PC-3 (cell line): ENCODE data around the gene CDH13. TPM values are rescaled to one million over a fixed set of nuclear protein-coding genes. Genes with fewer than 3 reads are reported as not detected.

Source experiments
- ATAC-seq: fragments of 200-7000 bp; cut with Tn5 transposase; 2 replicates; pipeline ENCODE4 v1.9.1; 2020; ENCODE audit warnings: mild to moderate bottlenecking, moderate library complexity
- BruUV-seq: library from RNA; stranded (reverse); fragments of 400-500 nt; replicated peaks from 2 replicates; lab custom pipeline; 2021; lab: Mats Ljungman, UMichigan
- CTCF ChIA-PET: fragments of 300-600 bp; sonication (Branson Sonifier 250); formaldehyde crosslinking; loops from one replicate; lab custom pipeline; 2022; ENCODE audit warnings: antibody characterized with exemption; lab: Charles Lee
- POLR2A ChIA-PET: fragments of 300-600 bp; sonication (Branson Sonifier 250); formaldehyde crosslinking; loops from one replicate; lab custom pipeline; 2022; ENCODE audit warnings: antibody characterized with exemption; ENCODE audit not compliant: unreplicated experiment; lab: Charles Lee
- DNase-seq: peaks from one replicate; pipeline ENCODE4 v3.0.0-alpha.2; 2015
- H2AFZ ChIP-seq: fragments of 300-600 bp; sonication (generic); 2 replicates; pipeline ENCODE4 v1.6.0; 2016; ENCODE audit warnings: antibody characterized with exemption, low read length
- H3F3A ChIP-seq: fragments of 300-600 bp; sonication (generic); one replicate; pipeline ENCODE4 v1.6.0; 2017; ENCODE audit warnings: antibody characterized with exemption, low read length, control low read depth, mild to moderate bottlenecking; ENCODE audit not compliant: unreplicated experiment
- H3K27ac ChIP-seq: fragments of 300-600 bp; sonication (generic); 2 replicates; pipeline ENCODE4 v1.5.1; 2016; ENCODE audit warnings: mild to moderate bottlenecking, low read length
- H3K27me3 ChIP-seq: fragments of 300-600 bp; sonication (generic); 2 replicates; pipeline ENCODE4 v1.6.1; 2016; ENCODE audit warnings: low read length, mixed read lengths
- H3K36me3 ChIP-seq: fragments of 300-600 bp; sonication (generic); 2 replicates; pipeline ENCODE4 v1.6.1; 2016; ENCODE audit warnings: low read depth, mixed run types, low read length, mixed read lengths
- H3K4me1 ChIP-seq: fragments of 300-600 bp; sonication (generic); 2 replicates; pipeline ENCODE4 v1.5.1; 2016; ENCODE audit warnings: low read length; ENCODE audit not compliant: insufficient read depth
- H3K4me2 ChIP-seq: fragments of 300-600 bp; sonication (generic); 2 replicates; pipeline ENCODE4 v1.6.0; 2016; ENCODE audit warnings: low read length
- H3K4me3 ChIP-seq: fragments of 300-600 bp; sonication (generic); 2 replicates; pipeline ENCODE4 v1.5.1; 2016; ENCODE audit warnings: mild to moderate bottlenecking, low read length, mixed read lengths
- H3K79me2 ChIP-seq: fragments of 300-600 bp; sonication (generic); 2 replicates; pipeline ENCODE4 v1.6.1; 2017; ENCODE audit warnings: low read length, mixed read lengths
- H3K9ac ChIP-seq: fragments of 300-600 bp; sonication (generic); 2 replicates; pipeline ENCODE4 v1.6.0; 2016; ENCODE audit warnings: mild to moderate bottlenecking, low read length
- H3K9me2 ChIP-seq: fragments of 300-600 bp; sonication (generic); replicated peaks from 2 replicates; pipeline ENCODE4 v1.6.1; 2016; ENCODE audit warnings: mixed run types, low read length, mixed read lengths
- H3K9me3 ChIP-seq: fragments of 300-600 bp; sonication (generic); 2 replicates; pipeline ENCODE4 v1.6.1; 2016; ENCODE audit warnings: low read length, mixed read lengths
- H4K20me1 ChIP-seq: fragments of 300-600 bp; sonication (generic); 2 replicates; pipeline ENCODE4 v1.6.1; 2016; ENCODE audit warnings: low read length, mixed read lengths
- CTCF ChIP-seq: fragments of 300-600 bp; sonication (generic); conservative IDR thresholded peaks from 2 replicates; pipeline ENCODE4 v1.5.1; 2017; ENCODE audit warnings: antibody characterized with exemption, low read depth, mild to moderate bottlenecking, low read length
- EZH2 ChIP-seq: fragments of 300-600 bp; sonication (generic); IDR thresholded peaks from one replicate; pipeline ENCODE4 v1.6.1; 2017; ENCODE audit warnings: antibody characterized with exemption, mild to moderate bottlenecking, low read length; ENCODE audit not compliant: unreplicated experiment
- EZH2phosphoT487 ChIP-seq: fragments of 300-600 bp; sonication (generic); IDR thresholded peaks from 2 replicates; pipeline ENCODE4 v1.6.1; 2018; ENCODE audit warnings: mild to moderate bottlenecking, antibody characterized with exemption, low read length, borderline replicate concordance
- intact Hi-C: fragments of 100-400 bp; cut with micrococcal nuclease; formaldehyde crosslinking; loops from 2 replicates; pipeline ENCODE4 v1.9.0; 2023
- total RNA-seq: library from RNA; depleted of rRNA; stranded (reverse); fragments of >200 nt; gene quantifications from 2 replicates; pipeline ENCODE4 v1.2.3, GENCODE V29; 2014

The CDH13 gene
- total RNA-seq, 1 experiment from 2014 or later = 0.36 TPM

DNA sequence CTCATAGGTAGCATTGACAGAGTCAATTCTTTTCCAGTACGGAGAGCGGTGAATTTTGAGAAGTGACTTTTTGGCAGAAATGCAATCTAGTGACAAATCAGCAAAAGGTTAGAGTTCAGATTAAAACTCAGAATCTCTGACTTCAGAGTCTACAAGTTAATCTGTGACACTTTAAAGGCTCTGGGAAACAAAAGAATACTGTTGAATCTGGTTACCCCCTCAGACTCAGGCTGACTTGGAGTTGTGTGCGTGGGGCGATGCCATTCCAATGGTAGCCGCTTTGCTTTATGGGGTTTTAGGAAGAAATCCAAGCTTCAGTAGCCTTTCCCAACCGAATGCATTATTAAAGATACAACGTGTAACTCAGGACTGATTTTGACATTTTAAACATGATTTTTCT is 118.2 kb downstream of the CDH13 start:
- Histone ChIP-seq H3K4me3 (no peak overlapping the region), H3K36me3 (no peaks in the 10 kb centered on the region), H3K27me3 (0 out of 2 replicates have a peak, but pooled peaks cover 10% of the 10 kb centered on the region), H3K9me2 (no peaks in the 10 kb centered on the region), H3K9me3 (no peaks in the 10 kb centered on the region), H3K4me2 (no peak overlapping the region), H2AFZ (no peak overlapping the region), H3K9ac (no peak overlapping the region), H3K27ac (no peak overlapping the region), H4K20me1 (no peaks in the 10 kb centered on the region), H3K79me2 (no peaks in the 10 kb centered on the region), H3K4me1 (no peaks in the 10 kb centered on the region), H3F3A (no peaks in the 10 kb centered on the region)
- POLR2A ChIA-PET = no interaction called here
- no peak for ATAC-seq
- CTCF ChIA-PET = no interaction called here
- no peak for DNase-seq
- TF ChIP-seq CTCF = no peak
- TF ChIP-seq EZH2 = no peak
- TF ChIP-seq EZH2phosphoT487 = no peak
- no TSS peak for BruUV-seq
- intact Hi-C loops = no loop called here

DNA sequence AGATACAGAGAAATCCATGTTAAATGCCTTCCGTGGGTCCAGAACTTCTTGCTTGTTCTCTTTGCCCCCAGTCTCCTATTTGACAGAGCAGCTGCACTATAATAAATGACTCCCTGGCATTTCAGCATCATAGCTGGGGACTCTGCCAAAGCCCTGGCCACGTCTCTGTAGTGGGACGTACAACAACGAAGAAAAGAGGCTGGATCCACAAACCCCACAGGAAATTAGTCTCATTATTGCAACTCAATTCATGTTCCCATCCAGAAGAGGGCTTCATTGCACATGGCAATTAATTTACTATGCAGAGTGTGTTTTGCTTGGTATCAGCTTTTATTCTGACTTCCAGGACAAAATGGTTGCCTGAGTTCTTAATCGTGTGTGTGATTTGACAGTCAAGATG is 121.3 kb downstream of the CDH13 start:
- H3K9me3 ChIP-seq = no peaks in the 10 kb centered on the region
- no peak overlapping the region for H2AFZ ChIP-seq
- H4K20me1 ChIP-seq = no peaks in the 10 kb centered on the region
- TF ChIP-seq EZH2 (no peak), CTCF (no peak), EZH2phosphoT487 (no peak)
- H3K36me3 ChIP-seq = no peaks in the 10 kb centered on the region
- intact Hi-C loops = no loop called here
- no peak for DNase-seq
- no peak overlapping the region for H3K27ac ChIP-seq
- ChIA-PET POLR2A (no interaction called here), CTCF (no interaction called here)
- H3K79me2 ChIP-seq = no peaks in the 10 kb centered on the region
- no TSS peak for BruUV-seq
- no peak overlapping the region for H3K9ac ChIP-seq
- no peak for ATAC-seq
- no peaks in the 10 kb centered on the region for H3K4me1 ChIP-seq
- H3K27me3 ChIP-seq = 0 out of 2 replicates have a peak, but pooled peaks cover 10% of the 10 kb centered on the region
- H3K4me2 ChIP-seq = no peak overlapping the region
- H3K9me2 ChIP-seq = no peaks in the 10 kb centered on the region
- H3K4me3 ChIP-seq = no peak overlapping the region
- H3F3A ChIP-seq = no peaks in the 10 kb centered on the region

- ChIA-PET POLR2A (no interaction called here), CTCF (no interaction called here)
- no peak overlapping the region for H2AFZ ChIP-seq
- no peak for TF ChIP-seq EZH2
- no peak for TF ChIP-seq EZH2phosphoT487
- no peak for TF ChIP-seq CTCF
- H3K9me2 ChIP-seq = no peaks in the 10 kb centered on the region
- H3K4me3 ChIP-seq = no peak overlapping the region
- intact Hi-C loops = no loop called here
- H3K27me3 ChIP-seq = 0 out of 2 replicates have a peak, but pooled peaks cover 4% of the 10 kb centered on the region
- no TSS peak for BruUV-seq
- no peak overlapping the region for H3K9ac ChIP-seq
- ATAC-seq (no peak), DNase-seq (no peak)
- H3K9me3 ChIP-seq = no peaks in the 10 kb centered on the region
- H3K79me2 ChIP-seq = no peaks in the 10 kb centered on the region
- H3F3A ChIP-seq = no peaks in the 10 kb centered on the region
- no peak overlapping the region for H3K4me2 ChIP-seq
- H4K20me1 ChIP-seq = no peaks in the 10 kb centered on the region
- H3K27ac ChIP-seq = no peak overlapping the region
- no peaks in the 10 kb centered on the region for H3K4me1 ChIP-seq
- H3K36me3 ChIP-seq = no peaks in the 10 kb centered on the region
Observed at GRCh38 chr16:82750068-82750467, 123.3 kb downstream of the CDH13 start.
